ENCODE measurements around the gene TMEM116.

- no peak for TF ChIP-seq CTCF (IDR thresholded peaks at IDR 0.05; ENCODE audit: low read length)
- TF ChIP-seq EZH2 (IDR thresholded peaks at IDR 0.05; ENCODE audit: borderline replicate concordance, low read length), result no peak
These were observed 12.1 kb downstream of the TMEM116 start for GRCh38 chr12:112000820-112001219.
